Body of pancreas (tissue), 4 donors: ENCODE results near the gene FBXL14. TPM values are rescaled to one million over a fixed set of nuclear protein-coding genes. Genes with fewer than 3 reads are reported as not detected.

ENCODE experiments used
- ATAC-seq: fragments of 150-250 bp; one replicate; pipeline ENCODE4 v1.9.1; 2016
- DNase-seq, 4 donors: peaks; one replicate each; pipeline ENCODE4 v3.0.0-alpha.2; 2019
- H3K27ac ChIP-seq, 4 donors: fragments of 200-600 bp; sonication (generic); 1 replicate in 3 of 4; 2 replicates in 1 of 4; pipeline versions ENCODE4 v1.5.1 to v1.6.1; 2016 to 2019; ENCODE audit warnings: mild to moderate bottlenecking in 1 of 4, mixed read lengths in 1 of 4, moderate library complexity in 1 of 4
- H3K27me3 ChIP-seq, 2 donors: fragments of 200-600 bp; sonication (generic); one replicate each; pipeline ENCODE4 v1.6.0; 2016; ENCODE audit warnings: mild to moderate bottlenecking in 1 of 2
- H3K36me3 ChIP-seq, 2 donors: fragments of 200-600 bp; sonication (generic); replicated peaks in 1 of 2; 2 replicates each; pipeline ENCODE4 v1.5.1; 2016; ENCODE audit warnings: low read depth in 2 of 2; ENCODE audit not compliant: insufficient read depth in 1 of 2
- H3K4me1 ChIP-seq: fragments of 200-600 bp; sonication (generic); one replicate; pipeline ENCODE4 v1.6.0; 2016
- H3K4me3 ChIP-seq, 2 donors: fragments of 200-600 bp; sonication (generic); 1 replicate in 1 of 2; 2 replicates in 1 of 2; pipeline ENCODE4 v1.5.1; 2016 to 2019
- H3K9me3 ChIP-seq, 3 donors: fragments of 200-600 bp; sonication (generic); 1 replicate in 2 of 3; 2 replicates in 1 of 3; pipeline ENCODE4 v1.5.1; 2016
- CTCF ChIP-seq, 7 experiments: fragments of 450-650 bp in 4 of 7; fragments of 200-600 bp in 3 of 7; sonication (generic) in 3 of 7; IDR thresholded peaks; one replicate each; pipeline ENCODE4 v1.5.1; 2016 to 2019; ENCODE audit warnings: antibody characterized with exemption in 7 of 7
- POLR2A ChIP-seq, 3 donors: fragments of 450-650 bp; IDR thresholded peaks; one replicate each; pipeline ENCODE4 v1.6.1; 2016; ENCODE audit warnings: antibody characterized with exemption in 3 of 3, mild to moderate bottlenecking in 2 of 3
- WGBS, 2 donors: methylation state at CpG; one replicate each; pipeline ENCODE4 v1.1.5; 2017; 5-methylcytosine and 5-hydroxymethylcytosine counted together
- intact Hi-C: fragments of 100-400 bp; cut with DNase I; formaldehyde crosslinking; loops from one replicate; pipeline ENCODE4 v1.15.1; 2023
- total RNA-seq, 2 donors: library from RNA; depleted of rRNA; stranded (reverse); fragments of >200 nt; gene quantifications; one replicate each; pipeline ENCODE4 v1.1.0, GENCODE V29; 2016

Gene FBXL14
- total RNA-seq, 2 donors from 2014 or later: 4.6 to 9.9 TPM

GRCh38 chr12:1582709-1583050 is 11.7 kb downstream of the FBXL14 start:
- no peak overlapping the region for H3K27ac ChIP-seq
- TF ChIP-seq CTCF (IDR thresholded peaks at IDR 0.05) (no peak), POLR2A (IDR thresholded peaks at IDR 0.05) (no peak)
- no peaks in the 10 kb centered on the region for H3K27me3 ChIP-seq
- intact Hi-C loops: loop anchor here (10.0 kb wide), 1 partner anchor 468 kb away; no protein-coding TSS in a partner anchor
- no peak for ATAC-seq
- no peak overlapping the region for H3K4me3 ChIP-seq
- DNase-seq: no peak
- WGBS, 2 donors: 74 to 77% methylated on average over 4 of the region's 4 CpGs
- H3K4me1 ChIP-seq: peaks cover 12% of the 10 kb centered on the region
- H3K36me3 ChIP-seq: no peaks in the 10 kb centered on the region
- no peaks in the 10 kb centered on the region for H3K9me3 ChIP-seq

- Histone ChIP-seq H3K9me3 (no peaks in the 10 kb centered on the region), H3K27me3 (no peaks in the 10 kb centered on the region), H3K4me1 (peaks cover 11% of the 10 kb centered on the region), H3K4me3 (no peak overlapping the region), H3K36me3 (no peaks in the 10 kb centered on the region), H3K27ac (no peak overlapping the region)
- intact Hi-C loops: loop anchor here (10.0 kb wide), 1 partner anchor 467 kb away; no protein-coding TSS in a partner anchor
- 83 to 84% methylated on average over 11 of the region's 11 CpGs for WGBS, 2 donors
- TF ChIP-seq CTCF (IDR thresholded peaks at IDR 0.05): no peak
- no peak for TF ChIP-seq POLR2A (IDR thresholded peaks at IDR 0.05)
- ATAC-seq (no peak), DNase-seq (no peak)
Observed at GRCh38 chr12:1581973-1582708, 12.2 kb downstream of the FBXL14 start.

- Histone ChIP-seq H3K4me1 (peaks cover 26% of the 10 kb centered on the region), H3K36me3 (no peaks in the 10 kb centered on the region), H3K9me3 (no peaks in the 10 kb centered on the region), H3K27ac (no peak overlapping the region), H3K4me3 (no peak overlapping the region), H3K27me3 (no peaks in the 10 kb centered on the region)
- TF ChIP-seq POLR2A (IDR thresholded peaks at IDR 0.05): no peak
- TF ChIP-seq CTCF (IDR thresholded peaks at IDR 0.05): no peak
- DNase-seq (no peak), ATAC-seq (no peak)
- intact Hi-C loops: loop anchor here (10.0 kb wide), 1 partner anchor 466 kb away; no protein-coding TSS in a partner anchor
- WGBS, 2 donors: 93 to 97% methylated on average over 3 of the region's 3 CpGs
Observed at GRCh38 chr12:1580526-1580925, 13.9 kb downstream of the FBXL14 start.

- no peak for ATAC-seq
- DNase-seq: no peak
- intact Hi-C loops: loop anchor here (10.0 kb wide), 1 partner anchor 465 kb away; no protein-coding TSS in a partner anchor
- 91 to 92% methylated on average over 11 of the region's 11 CpGs for WGBS, 2 donors
- Histone ChIP-seq H3K27me3 (no peaks in the 10 kb centered on the region), H3K9me3 (no peaks in the 10 kb centered on the region), H3K4me1 (peaks cover 32% of the 10 kb centered on the region), H3K4me3 (no peak overlapping the region), H3K36me3 (no peaks in the 10 kb centered on the region), H3K27ac (no peak overlapping the region)
- no peak for TF ChIP-seq POLR2A (IDR thresholded peaks at IDR 0.05)
- TF ChIP-seq CTCF (IDR thresholded peaks at IDR 0.05): no peak
Observed at GRCh38 chr12:1579651-1580435, 14.5 kb downstream of the FBXL14 start.
